Adipocyte (in vitro differentiated cells): ENCODE data around the gene RGS19.

Source experiments
- DNase-seq: peaks from one replicate; pipeline ENCODE4 v3.0.0-alpha.2; 2015; ENCODE audit warnings: low read depth
- H3K27me3 ChIP-seq: replicated peaks from 2 replicates; pipeline ENCODE4 v1.7.0; 2013; ENCODE audit warnings: mild to moderate bottlenecking, low read length, moderate library complexity; ENCODE audit not compliant: control insufficient read depth, insufficient read depth
- H3K36me3 ChIP-seq: 2 replicates; pipeline ENCODE4 v1.7.0; 2013; ENCODE audit warnings: low read length, mild to moderate bottlenecking, moderate library complexity; ENCODE audit not compliant: control insufficient read depth, insufficient read depth, severe bottlenecking
- H3K4me1 ChIP-seq: 2 replicates; pipeline ENCODE4 v1.7.0; 2013; ENCODE audit warnings: mild to moderate bottlenecking, low read length, moderate library complexity; ENCODE audit not compliant: control insufficient read depth, insufficient read depth
- H3K4me3 ChIP-seq: 2 replicates; pipeline ENCODE4 v1.7.0; 2013; ENCODE audit warnings: mild to moderate bottlenecking, low read length, moderate library complexity
- H3K9ac ChIP-seq: 2 replicates; pipeline ENCODE4 v1.7.0; 2013; ENCODE audit warnings: mild to moderate bottlenecking, low read length, moderate library complexity
- H3K9me3 ChIP-seq: 2 replicates; pipeline ENCODE4 v1.7.0; 2013; ENCODE audit warnings: mild to moderate bottlenecking, low read length, moderate library complexity; ENCODE audit not compliant: control insufficient read depth

Gene RGS19

GRCh38 chr20:64023361-64024140 lies 55.8 kb downstream of the RGS19 start:
- Histone ChIP-seq H3K4me3 (no peak overlapping the region), H3K4me1 (peaks cover 11% of the 10 kb centered on the region), H3K9ac (no peak overlapping the region), H3K36me3 (peaks cover 91% of the 10 kb centered on the region), H3K9me3 (no peaks in the 10 kb centered on the region), H3K27me3 (no peaks in the 10 kb centered on the region)
- DNase-seq: no peak
